Measurements from ENCODE around the gene NFKBIA. TPM values are rescaled to one million over a fixed set of nuclear protein-coding genes. Genes with fewer than 3 reads are reported as not detected.

The NFKBIA gene
- total RNA-seq, 2 donors from 2014 or later = 366 to 378 TPM

DNA sequence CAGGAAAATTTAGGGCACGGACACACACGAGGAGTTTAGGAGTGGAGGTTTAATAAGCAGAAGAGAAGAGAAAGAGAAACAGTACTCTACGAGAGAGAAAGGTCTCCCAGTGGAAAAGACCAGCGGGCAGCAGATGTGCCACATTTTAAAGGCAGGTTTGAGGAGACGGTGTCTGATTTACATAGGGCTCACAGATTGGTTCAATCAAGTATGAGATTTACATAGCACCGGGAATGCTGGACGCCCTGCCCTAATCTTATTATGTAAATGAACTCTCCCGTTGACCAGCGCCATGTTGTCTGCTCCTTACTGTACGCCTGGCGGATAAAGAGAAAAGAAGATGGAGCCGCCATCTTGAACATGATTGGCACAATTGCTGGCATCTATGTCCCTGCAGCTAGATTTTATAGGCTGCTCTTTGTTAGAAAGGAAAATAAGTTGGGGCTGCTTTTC lies 17.9 kb downstream of the NFKBIA start:
- no peak overlapping the region for H3K4me3 ChIP-seq
- TF ChIP-seq, protein P1, sequence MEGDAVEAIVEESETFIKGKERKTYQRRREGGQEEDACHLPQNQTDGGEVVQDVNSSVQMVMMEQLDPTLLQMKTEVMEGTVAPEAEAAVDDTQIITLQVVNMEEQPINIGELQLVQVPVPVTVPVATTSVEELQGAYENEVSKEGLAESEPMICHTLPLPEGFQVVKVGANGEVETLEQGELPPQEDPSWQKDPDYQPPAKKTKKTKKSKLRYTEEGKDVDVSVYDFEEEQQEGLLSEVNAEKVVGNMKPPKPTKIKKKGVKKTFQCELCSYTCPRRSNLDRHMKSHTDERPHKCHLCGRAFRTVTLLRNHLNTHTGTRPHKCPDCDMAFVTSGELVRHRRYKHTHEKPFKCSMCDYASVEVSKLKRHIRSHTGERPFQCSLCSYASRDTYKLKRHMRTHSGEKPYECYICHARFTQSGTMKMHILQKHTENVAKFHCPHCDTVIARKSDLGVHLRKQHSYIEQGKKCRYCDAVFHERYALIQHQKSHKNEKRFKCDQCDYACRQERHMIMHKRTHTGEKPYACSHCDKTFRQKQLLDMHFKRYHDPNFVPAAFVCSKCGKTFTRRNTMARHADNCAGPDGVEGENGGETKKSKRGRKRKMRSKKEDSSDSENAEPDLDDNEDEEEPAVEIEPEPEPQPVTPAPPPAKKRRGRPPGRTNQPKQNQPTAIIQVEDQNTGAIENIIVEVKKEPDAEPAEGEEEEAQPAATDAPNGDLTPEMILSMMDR (IDR thresholded peaks at IDR 0.05) = no peak
- ATAC-seq (ENCODE audit: insufficient number of reproducible peaks, low FRiP score, low read depth) (no peak), DNase-seq (ENCODE audit: low spot score) (no peak)
- H3K36me3 ChIP-seq = no peaks in the 10 kb centered on the region
- no peaks in the 10 kb centered on the region for H3K9me3 ChIP-seq
- H3K27me3 ChIP-seq (replicated peaks; ENCODE audit: insufficient read depth) = no peaks in the 10 kb centered on the region
- H3K27ac ChIP-seq = peak overlapping the region in 1 of 2 donors; percentile 79
- peaks cover 12 to 31% of the 10 kb centered on the region in 2 donors for H3K4me1 ChIP-seq (ENCODE audit: control insufficient read depth in 1 of 2, low read depth in 2 of 2)

GRCh38 chr14:35385042-35385839 lies 19.3 kb downstream of the NFKBIA start:
- TF ChIP-seq, protein P1 (IDR thresholded peaks at IDR 0.05) = no peak
- Histone ChIP-seq H3K36me3 (no peaks in the 10 kb centered on the region), H3K4me1 (ENCODE audit: control insufficient read depth in 1 of 2, low read depth in 2 of 2) (peaks cover 12 to 31% of the 10 kb centered on the region in 2 donors), H3K4me3 (peak overlapping the region; percentile 20), H3K27ac (peak overlapping the region; percentile 65 to 79), H3K9me3 (no peaks in the 10 kb centered on the region), H3K27me3 (replicated peaks; ENCODE audit: insufficient read depth) (no peaks in the 10 kb centered on the region)
- ATAC-seq (ENCODE audit: insufficient number of reproducible peaks, low FRiP score, low read depth) (peak; percentile 48), DNase-seq (ENCODE audit: low spot score) (no peak)

GRCh38 chr14:35384455-35385041 lies 20.0 kb downstream of the NFKBIA start:
- DNase-seq (ENCODE audit: low spot score) = no peak
- peak overlapping the region; percentile 65 to 79 for H3K27ac ChIP-seq
- TF ChIP-seq, protein P1 (IDR thresholded peaks at IDR 0.05) = no peak
- no peaks in the 10 kb centered on the region for H3K36me3 ChIP-seq
- H3K27me3 ChIP-seq (replicated peaks; ENCODE audit: insufficient read depth) = no peaks in the 10 kb centered on the region
- H3K4me3 ChIP-seq = no peak overlapping the region
- no peaks in the 10 kb centered on the region for H3K9me3 ChIP-seq
- peaks cover 12 to 31% of the 10 kb centered on the region in 2 donors for H3K4me1 ChIP-seq (ENCODE audit: control insufficient read depth in 1 of 2, low read depth in 2 of 2)
- ATAC-seq (ENCODE audit: insufficient number of reproducible peaks, low FRiP score, low read depth) = peak; percentile 39

DNA sequence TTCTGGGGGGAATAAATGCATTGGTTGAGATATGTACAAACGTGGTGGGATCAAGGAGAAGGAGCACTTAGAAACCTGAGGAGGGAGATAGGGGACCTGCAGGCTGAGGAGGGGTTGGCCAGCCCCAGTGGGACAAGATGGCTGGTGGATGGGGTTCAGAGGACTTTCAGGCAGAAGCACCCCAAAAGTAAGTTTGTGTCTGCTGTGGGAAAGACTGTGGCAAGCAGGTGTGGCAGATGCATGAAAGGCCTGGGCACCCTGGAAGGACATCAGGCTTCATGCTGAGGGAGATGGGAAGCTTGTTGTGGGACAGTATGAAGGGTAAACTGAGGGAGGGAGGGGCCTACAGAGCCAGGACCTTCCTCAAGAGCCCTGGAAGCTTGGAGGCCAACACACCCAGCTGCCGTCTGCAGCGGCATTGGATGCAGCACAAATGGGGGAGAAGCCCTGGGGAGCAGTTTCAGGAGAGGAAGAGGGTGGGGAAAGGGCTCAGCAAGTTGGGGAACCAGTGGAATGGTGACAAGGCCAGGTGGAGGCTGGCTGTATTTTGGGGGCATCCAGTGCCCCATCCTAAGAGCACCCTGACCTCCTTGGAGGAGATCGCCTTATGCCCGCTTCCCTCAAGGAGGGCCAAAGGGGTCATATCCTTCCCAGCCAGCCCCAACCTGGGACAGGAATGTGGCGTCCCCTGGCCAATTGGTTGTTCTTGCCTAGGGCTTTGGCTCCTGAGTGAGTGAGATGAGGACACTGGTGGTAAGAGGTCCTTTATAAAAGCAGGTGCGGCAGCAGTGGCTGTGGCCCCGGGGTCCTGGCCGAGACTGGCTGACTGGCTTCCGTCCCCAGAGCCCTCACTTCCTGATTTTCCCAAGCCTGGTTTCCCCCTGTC lies 20.7 kb downstream of the NFKBIA start:
- TF ChIP-seq, protein P1 (IDR thresholded peaks at IDR 0.05) = no peak
- no peaks in the 10 kb centered on the region for H3K27me3 ChIP-seq (replicated peaks; ENCODE audit: insufficient read depth)
- no peaks in the 10 kb centered on the region for H3K36me3 ChIP-seq
- ATAC-seq (ENCODE audit: insufficient number of reproducible peaks, low FRiP score, low read depth) (no peak), DNase-seq (ENCODE audit: low spot score) (no peak)
- H3K4me3 ChIP-seq = no peak overlapping the region
- peak overlapping the region; percentile 65 to 79 for H3K27ac ChIP-seq
- no peaks in the 10 kb centered on the region for H3K9me3 ChIP-seq
- peaks cover 12 to 31% of the 10 kb centered on the region in 2 donors for H3K4me1 ChIP-seq (ENCODE audit: control insufficient read depth in 1 of 2, low read depth in 2 of 2)
